ENCODE data around the gene UCK2. TPM values are rescaled to one million over a fixed set of nuclear protein-coding genes. Genes with fewer than 3 reads are reported as not detected.
A peak's percentile ranks its signal among the peaks of the same experiment; 100 is the strongest.

UCK2 gene
- total and polyA plus RNA-seq, 2 of the 8 experiments (the other 6 are each of a cell fraction or from before 2014, with no cell fraction given), result 103 to 109 TPM

DNA sequence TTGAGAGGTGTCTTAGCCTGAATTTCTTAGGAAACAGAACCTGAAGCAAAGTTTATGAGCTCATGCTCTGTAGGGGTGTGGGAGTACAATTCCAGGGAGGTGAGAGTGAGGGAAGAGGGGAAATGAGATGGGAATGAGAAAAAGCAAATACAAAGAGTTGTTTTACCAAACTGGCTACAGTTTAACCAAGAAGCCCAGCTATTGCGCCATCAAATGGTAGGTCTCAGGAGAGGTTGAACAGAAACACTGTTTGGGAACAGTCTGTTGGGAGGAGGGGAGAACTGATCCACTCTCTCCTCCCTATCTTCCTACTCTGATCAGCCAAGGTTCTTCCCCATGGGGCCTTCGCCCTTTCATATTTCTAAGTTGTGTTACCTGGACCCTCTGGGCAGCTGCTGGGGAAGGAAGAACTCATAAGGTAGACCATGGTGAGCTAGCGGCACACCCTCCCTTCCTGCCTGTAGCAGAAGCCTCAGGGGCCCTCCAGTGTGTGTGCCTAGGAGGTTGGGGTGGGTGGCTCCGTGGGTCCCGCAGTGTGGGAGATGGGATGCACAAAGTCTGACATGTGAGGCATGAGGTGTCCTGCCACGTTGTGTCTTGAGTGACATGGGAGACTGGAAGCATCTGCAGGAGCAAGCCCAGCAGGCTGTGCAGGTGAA, 120.5 kb downstream of the UCK2 start:
- Histone ChIP-seq H3K4ac (replicated peaks; ENCODE audit: insufficient read length, low read depth, low read length) (no peak overlapping the region), H3K9me3 (ENCODE audit: insufficient read depth in 2 of 2, low read depth in 1 of 2, low read length in 1 of 2) (no peaks in the 10 kb centered on the region), H4K5ac (ENCODE audit: insufficient read length, low read depth, low read length) (no peak overlapping the region), H3K4me2 (ENCODE audit: insufficient read depth in 1 of 2, low read depth in 2 of 2, low read length in 2 of 2) (no peak overlapping the region), H2AFZ (ENCODE audit: low read length) (no peak overlapping the region), H3K14ac (ENCODE audit: insufficient read length) (no peak overlapping the region), H2BK20ac (ENCODE audit: low read length) (no peak overlapping the region), H2BK12ac (ENCODE audit: low read depth, low read length) (no peak overlapping the region), H4K8ac (ENCODE audit: extremely low read depth, insufficient read depth, low read length) (no peak overlapping the region), H4K91ac (replicated peaks; ENCODE audit: insufficient read length, low read length) (no peak overlapping the region), H3K9ac (replicated peaks in 1 of 4; ENCODE audit: extremely low read depth in 1 of 4, low read depth in 3 of 4, low read length in 3 of 4) (no peak overlapping the region), H2BK120ac (replicated peaks; ENCODE audit: low read depth, low read length) (no peak overlapping the region), H3K27ac (ENCODE audit: low read depth, low read length) (no peak overlapping the region), H3K27me3 (replicated peaks in 1 of 4; ENCODE audit: control insufficient read depth in 3 of 4, extremely low read depth in 1 of 4, insufficient read depth in 3 of 4, low read length in 3 of 4) (no peaks in the 10 kb centered on the region), H3K36me3 (ENCODE audit: control insufficient read depth in 2 of 4, insufficient read depth in 4 of 4, low read length in 3 of 4) (no peaks in the 10 kb centered on the region), H3K4me3 (ENCODE audit: extremely low read depth in 1 of 4, insufficient read depth in 2 of 4, low read depth in 3 of 4, low read length in 4 of 4) (no peak overlapping the region), H3K18ac (ENCODE audit: extremely low read depth, low read length) (no peak overlapping the region), H4K20me1 (replicated peaks in 1 of 2; ENCODE audit: control insufficient read depth in 1 of 2, insufficient read depth in 2 of 2, low read length in 2 of 2) (peaks cover 0 to 2% of the 10 kb centered on the region in 2 experiments), H3K56ac (replicated peaks; ENCODE audit: insufficient read length, low read depth, low read length) (no peak overlapping the region), H2BK5ac (ENCODE audit: low read depth, low read length) (no peak overlapping the region), H2BK15ac (ENCODE audit: low read length) (no peak overlapping the region), H3K23ac (ENCODE audit: insufficient read length) (no peak overlapping the region), H3K79me2 (ENCODE audit: control insufficient read depth in 1 of 2, insufficient read depth in 2 of 2, low read length in 2 of 2) (no peaks in the 10 kb centered on the region), H3K79me1 (ENCODE audit: low read depth, low read length) (no peaks in the 10 kb centered on the region), H3K4me1 (replicated peaks in 1 of 4; ENCODE audit: control insufficient read depth in 3 of 4, insufficient read depth in 4 of 4, low read length in 3 of 4) (peaks cover 0 to 5% (median 1%) of the 10 kb centered on the region in 4 experiments; a peak in 1 of 7 replicates), H2AK5ac (ENCODE audit: low read depth, low read length) (no peak overlapping the region), H3K23me2 (ENCODE audit: low read depth, low read length) (no peaks in the 10 kb centered on the region)
- WGBS, 2 experiments (ENCODE audit: extremely low coverage in 1 of 2, insufficient coverage in 1 of 2, insufficient read length in 1 of 2, insufficient replicate concordance in 2 of 2, low coverage in 1 of 2, low lambda C conversion rate in 2 of 2, missing lambda C conversion rate in 1 of 2), result 90% methylated on average over 6 of the region's 6 CpGs; no CpG with 5 or more reads in 1 of the 2 experiments
- TF ChIP-seq SIN3A (conservative IDR thresholded peaks at IDR 0.05 in 1 of 2, IDR thresholded peaks at IDR 0.05 in 1 of 2; ENCODE audit: low read depth in 1 of 2, low read length in 2 of 2), result no peak
- no peak for TF ChIP-seq JUND (IDR thresholded peaks at IDR 0.05; ENCODE audit: low read length)
- no peak for TF ChIP-seq TBP (IDR thresholded peaks at IDR 0.05; ENCODE audit: low read depth, low read length)
- TF ChIP-seq CREB1 (IDR thresholded peaks at IDR 0.05), result no peak
- TF ChIP-seq EP300 (IDR thresholded peaks at IDR 0.05; ENCODE audit: borderline replicate concordance in 1 of 2, low read depth in 2 of 2, low read length in 2 of 2), result no peak
- no peak for TF ChIP-seq CBX8 (IDR thresholded peaks at IDR 0.05; ENCODE audit: borderline replicate concordance, low read depth, low read length)
- TF ChIP-seq KDM5A (IDR thresholded peaks at IDR 0.05; ENCODE audit: low read length), result no peak
- TF ChIP-seq CEBPB (IDR thresholded peaks at IDR 0.05; ENCODE audit: low read depth, low read length), result peak; percentile 55; the same call in 1 of the 2 replicates
- TF ChIP-seq NRF1 (IDR thresholded peaks at IDR 0.05; ENCODE audit: low read depth, low read length), result no peak
- POLR2A ChIA-PET (ENCODE audit: partially characterized antibody), result interaction anchor here (0.5 kb wide), 1 partner anchor 311 kb away, joined by 3 read pairs; no protein-coding TSS in a partner anchor
- FAIRE-seq (no peak), DNase-seq (ENCODE audit: low read depth in 1 of 2, low spot score in 2 of 2) (no peak)
- CTCF ChIA-PET (ENCODE audit: partially characterized antibody), result interaction anchor here (0.8 to 1.9 kb wide), 7 partner anchors 10 to 436 kb away, joined by 3 to 7 read pairs (median 5); no protein-coding TSS in a partner anchor

Data from H1 (cell line).